Colonic mucosa (tissue), 4 donors: ENCODE results near the gene ASIC4. TPM values are rescaled to one million over a fixed set of nuclear protein-coding genes. Genes with fewer than 3 reads are reported as not detected.

ENCODE experiments used
- DNase-seq: peaks from one replicate; pipeline ENCODE4 v3.0.0-alpha.2; 2020
- H3K27ac ChIP-seq: fragments of 200-600 bp; one replicate; pipeline ENCODE4 v1.8.0; 2021
- H3K27me3 ChIP-seq: fragments of 200-600 bp; one replicate; pipeline ENCODE4 v1.8.0; 2021
- H3K36me3 ChIP-seq: fragments of 200-600 bp; one replicate; pipeline ENCODE4 v1.8.0; 2021
- H3K4me1 ChIP-seq: fragments of 200-600 bp; one replicate; pipeline ENCODE4 v1.8.0; 2021; ENCODE audit warnings: mild to moderate bottlenecking
- H3K4me3 ChIP-seq: fragments of 200-600 bp; one replicate; pipeline ENCODE4 v1.8.0; 2021
- H3K9ac ChIP-seq, 2 donors: one replicate each; pipeline ENCODE4 v1.7.0; 2013; ENCODE audit warnings: control low read depth in 2 of 2, low read depth in 2 of 2, low read length in 2 of 2
- H3K9me3 ChIP-seq: fragments of 200-600 bp; one replicate; pipeline ENCODE4 v1.8.0; 2021
- intact Hi-C: fragments of 100-400 bp; cut with DNase I; formaldehyde crosslinking; loops from one replicate; pipeline ENCODE4 v1.14.1; 2022
- total RNA-seq, 2 donors: library from RNA; stranded (reverse); fragmentation: NEBNext Ultra II Directional in 1 of 2; extraction: Animal tissue kit (Norgen Biotek cat#: 25700) in 1 of 2; gene quantifications; one replicate each; pipeline ENCODE4 v1.2.1, GENCODE V29; 2021
- TF ChIP-seq, protein P1 (sequence below): fragments of 200-600 bp; IDR thresholded peaks from one replicate; pipeline ENCODE4 v1.8.0; 2022; ENCODE audit warnings: antibody characterized with exemption, mild to moderate bottlenecking
- donor health status: healthy.
- donor health status: DM: no; HTN: no; CAD: no.
- donor health status: DM: no; HTN: no; CAD: no.

The ASIC4 gene
- total RNA-seq, 2 donors from 2014 or later, result 0.12 TPM; not detected in 1

DNA sequence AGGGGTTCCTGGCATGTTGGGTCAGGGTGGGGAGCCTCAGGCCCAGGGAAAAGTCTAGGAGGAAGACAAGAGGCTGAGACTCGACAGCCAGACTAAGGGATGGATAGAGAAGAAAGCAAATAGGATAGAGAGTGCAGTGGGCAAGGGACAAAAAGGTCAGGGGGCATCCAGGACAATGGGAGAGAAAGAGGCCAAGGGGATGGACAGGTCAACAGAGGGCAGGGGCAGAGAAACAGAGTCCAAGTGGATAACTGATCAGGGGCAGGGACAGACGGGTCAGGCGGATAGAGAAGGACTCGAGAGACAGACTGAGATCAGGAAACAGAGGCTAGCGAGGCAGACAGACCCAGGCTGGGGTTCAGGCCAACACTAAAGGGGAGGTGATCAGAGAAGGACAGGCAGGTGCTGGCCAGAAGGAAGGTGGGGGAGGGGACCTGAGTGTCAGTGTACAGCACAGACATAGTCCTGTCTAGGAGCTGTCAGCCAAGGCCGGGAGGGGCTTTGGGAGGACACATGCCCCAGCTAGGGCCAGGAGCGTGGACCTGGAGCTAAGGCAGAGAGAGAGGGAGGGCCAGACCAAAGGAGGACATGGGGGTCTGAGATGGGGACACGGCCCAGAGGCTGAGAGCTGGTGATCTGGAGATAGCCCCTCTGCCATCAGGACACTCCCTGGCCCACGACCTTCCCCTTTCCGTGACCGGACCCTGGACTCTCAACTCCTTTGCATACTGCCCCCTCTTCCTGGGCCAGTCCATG is 12.2 kb downstream of the ASIC4 start:
- Histone ChIP-seq H3K4me1 (no peaks in the 10 kb centered on the region), H3K9me3 (no peaks in the 10 kb centered on the region), H3K4me3 (no peak overlapping the region), H3K36me3 (no peaks in the 10 kb centered on the region), H3K9ac (no peak overlapping the region), H3K27ac (no peak overlapping the region), H3K27me3 (peaks cover 38% of the 10 kb centered on the region)
- intact Hi-C loops, result no loop called here
- no peak for DNase-seq
- TF ChIP-seq, protein P1, sequence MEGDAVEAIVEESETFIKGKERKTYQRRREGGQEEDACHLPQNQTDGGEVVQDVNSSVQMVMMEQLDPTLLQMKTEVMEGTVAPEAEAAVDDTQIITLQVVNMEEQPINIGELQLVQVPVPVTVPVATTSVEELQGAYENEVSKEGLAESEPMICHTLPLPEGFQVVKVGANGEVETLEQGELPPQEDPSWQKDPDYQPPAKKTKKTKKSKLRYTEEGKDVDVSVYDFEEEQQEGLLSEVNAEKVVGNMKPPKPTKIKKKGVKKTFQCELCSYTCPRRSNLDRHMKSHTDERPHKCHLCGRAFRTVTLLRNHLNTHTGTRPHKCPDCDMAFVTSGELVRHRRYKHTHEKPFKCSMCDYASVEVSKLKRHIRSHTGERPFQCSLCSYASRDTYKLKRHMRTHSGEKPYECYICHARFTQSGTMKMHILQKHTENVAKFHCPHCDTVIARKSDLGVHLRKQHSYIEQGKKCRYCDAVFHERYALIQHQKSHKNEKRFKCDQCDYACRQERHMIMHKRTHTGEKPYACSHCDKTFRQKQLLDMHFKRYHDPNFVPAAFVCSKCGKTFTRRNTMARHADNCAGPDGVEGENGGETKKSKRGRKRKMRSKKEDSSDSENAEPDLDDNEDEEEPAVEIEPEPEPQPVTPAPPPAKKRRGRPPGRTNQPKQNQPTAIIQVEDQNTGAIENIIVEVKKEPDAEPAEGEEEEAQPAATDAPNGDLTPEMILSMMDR, result no peak

DNA sequence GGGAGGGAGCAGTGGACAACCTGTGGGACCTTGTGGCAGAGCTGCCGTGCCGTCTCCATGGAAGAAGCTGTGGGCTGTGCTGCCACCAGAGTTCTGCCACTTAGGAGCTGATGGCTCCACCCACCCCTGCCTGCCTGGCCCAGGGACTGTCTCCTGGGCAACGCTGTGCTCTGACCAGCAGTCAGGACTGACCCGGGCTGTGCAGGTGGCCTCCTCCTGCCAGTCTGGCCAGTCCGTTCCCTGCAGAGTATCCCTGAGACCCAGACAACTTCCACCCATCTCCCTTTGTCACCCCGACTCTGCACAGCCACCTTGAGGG is 12.8 kb downstream of the ASIC4 start:
- no peak overlapping the region for H3K9ac ChIP-seq
- intact Hi-C loops, result no loop called here
- H3K4me1 ChIP-seq, result no peaks in the 10 kb centered on the region
- no peak for DNase-seq
- no peak overlapping the region for H3K4me3 ChIP-seq
- no peak overlapping the region for H3K27ac ChIP-seq
- TF ChIP-seq, protein P1, result no peak
- H3K9me3 ChIP-seq, result no peaks in the 10 kb centered on the region
- peaks cover 37% of the 10 kb centered on the region for H3K27me3 ChIP-seq
- H3K36me3 ChIP-seq, result no peaks in the 10 kb centered on the region

DNA sequence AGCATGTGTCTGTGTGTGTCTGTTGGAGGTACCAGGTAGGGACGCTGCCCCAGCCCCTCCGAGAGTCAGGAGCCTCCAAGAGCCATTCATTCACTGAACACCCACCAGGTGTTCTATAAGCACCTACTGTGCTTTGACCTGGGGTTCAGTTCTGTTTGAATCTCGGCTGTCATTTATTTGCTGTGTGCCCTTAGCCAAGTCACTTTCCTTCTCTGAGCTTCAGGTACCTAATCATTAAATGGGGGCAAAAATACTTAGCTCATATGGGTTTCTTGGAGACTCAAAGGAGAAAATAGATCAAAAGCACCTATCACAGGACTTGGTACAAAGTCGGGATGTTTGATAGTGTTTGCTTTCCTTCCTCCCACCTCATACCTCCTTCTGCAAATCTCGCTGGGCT is 13.2 kb downstream of the ASIC4 start:
- Histone ChIP-seq H3K9ac (no peak overlapping the region), H3K36me3 (no peaks in the 10 kb centered on the region), H3K4me1 (no peaks in the 10 kb centered on the region), H3K27me3 (peaks cover 33% of the 10 kb centered on the region), H3K4me3 (no peak overlapping the region), H3K27ac (no peak overlapping the region), H3K9me3 (no peaks in the 10 kb centered on the region)
- DNase-seq, result no peak
- TF ChIP-seq, protein P1, result no peak
- intact Hi-C loops, result no loop called here

GRCh38 chr2:219530048-219530963 is 16.0 kb downstream of the ASIC4 start:
- Histone ChIP-seq H3K27me3 (peaks cover 16% of the 10 kb centered on the region), H3K4me3 (no peak overlapping the region), H3K4me1 (no peaks in the 10 kb centered on the region), H3K9me3 (no peaks in the 10 kb centered on the region), H3K9ac (no peak overlapping the region), H3K36me3 (no peaks in the 10 kb centered on the region), H3K27ac (no peak overlapping the region)
- peak; percentile 82 for DNase-seq
- intact Hi-C loops, result loop anchor here (2.0 to 5.0 kb wide), 2 partner anchors 33 to 130 kb away; partner anchors contain the start of gene GMPPA
- TF ChIP-seq, protein P1, result peak; percentile 92

- Histone ChIP-seq H3K27ac (no peak overlapping the region), H3K9me3 (no peaks in the 10 kb centered on the region), H3K27me3 (peaks cover 16% of the 10 kb centered on the region), H3K9ac (no peak overlapping the region), H3K4me3 (no peak overlapping the region), H3K4me1 (no peaks in the 10 kb centered on the region), H3K36me3 (no peaks in the 10 kb centered on the region)
- DNase-seq, result no peak
- TF ChIP-seq, protein P1, result no peak
- intact Hi-C loops, result loop anchor here (2.0 to 5.0 kb wide), 2 partner anchors 35 to 131 kb away; partner anchors contain the start of gene GMPPA
Observed at GRCh38 chr2:219531639-219532377, 17.5 kb downstream of the ASIC4 start.
